Breast epithelium (tissue), 4 donors: ENCODE results near the gene ZFHX2. TPM values are rescaled to one million over a fixed set of nuclear protein-coding genes. Genes with fewer than 3 reads are reported as not detected.

ENCODE experiments used
- DNase-seq, 2 donors: peaks; one replicate each; pipeline ENCODE4 v3.0.0-alpha.2; 2019; ENCODE audit warnings: low spot score in 2 of 2
- H3K27ac ChIP-seq, 2 donors: fragments of 200-600 bp; sonication (generic) in 1 of 2; one replicate each; pipeline ENCODE4 v1.5.1; 2016 to 2019; ENCODE audit warnings: mild to moderate bottlenecking in 1 of 2
- H3K27me3 ChIP-seq, 2 donors: fragments of 200-600 bp; sonication (generic) in 1 of 2; one replicate each; pipeline versions ENCODE4 v1.5.1 to v1.6.0; 2017 to 2019; ENCODE audit warnings: control low read depth in 1 of 2, mild to moderate bottlenecking in 1 of 2
- H3K36me3 ChIP-seq: fragments of 200-600 bp; one replicate; pipeline ENCODE4 v1.5.1; 2019
- H3K4me1 ChIP-seq, 2 donors: fragments of 200-600 bp; sonication (generic); one replicate each; pipeline ENCODE4 v1.5.1; 2016 to 2019; ENCODE audit warnings: control low read depth in 1 of 2
- H3K4me3 ChIP-seq, 3 donors: fragments of 200-600 bp; sonication (generic); 1 replicate in 2 of 3; 2 replicates in 1 of 3; pipeline ENCODE4 v1.5.1; 2016 to 2019; ENCODE audit warnings: mild to moderate bottlenecking in 3 of 3, moderate library complexity in 2 of 3
- H3K9me3 ChIP-seq, 2 donors: fragments of 200-600 bp; sonication (generic) in 1 of 2; one replicate each; pipeline ENCODE4 v1.5.1; 2016 to 2019; ENCODE audit warnings: control low read depth in 1 of 2
- CTCF ChIP-seq, 3 donors: fragments of 450-650 bp; IDR thresholded peaks; one replicate each; pipeline ENCODE4 v1.5.1; 2016 to 2017; ENCODE audit warnings: antibody characterized with exemption in 3 of 3, mild to moderate bottlenecking in 3 of 3, moderate library complexity in 3 of 3
- POLR2A ChIP-seq: fragments of 450-650 bp; IDR thresholded peaks from one replicate; pipeline ENCODE4 v1.6.1; 2016; ENCODE audit warnings: antibody characterized with exemption, mild to moderate bottlenecking, moderate library complexity
- POLR2AphosphoS5 ChIP-seq, 3 donors: sonication (generic); formaldehyde crosslinking; IDR thresholded peaks; one replicate each; pipeline ENCODE4 v1.6.1; 2017; ENCODE audit warnings: antibody characterized with exemption in 3 of 3
- intact Hi-C: fragments of 100-400 bp; cut with DNase I; formaldehyde crosslinking; loops from one replicate; pipeline ENCODE4 v1.15.1; 2023; ENCODE audit warnings: low total_unique reads
- total RNA-seq, 3 donors: library from RNA; depleted of rRNA; stranded (reverse); fragments of >200 nt; gene quantifications; one replicate each; pipeline ENCODE4 v1.1.0, GENCODE V29; 2016

Gene ZFHX2
- total RNA-seq, 3 donors from 2014 or later, result 0.48 to 1.2 (median 0.66) TPM

- no peaks in the 10 kb centered on the region for H3K9me3 ChIP-seq
- intact Hi-C loops, result no loop called here
- TF ChIP-seq POLR2AphosphoS5 (IDR thresholded peaks at IDR 0.05) (no peak), CTCF (IDR thresholded peaks at IDR 0.05) (no peak), POLR2A (no peak)
Measured at GRCh38 chr14:23522643-23523198, 28.8 kb downstream of the ZFHX2 start.

GRCh38 chr14:23521785-23522640 lies 29.6 kb downstream of the ZFHX2 start:
- no peak overlapping the region for H3K4me3 ChIP-seq
- no peaks in the 10 kb centered on the region for H3K9me3 ChIP-seq
- no peaks in the 10 kb centered on the region for H3K36me3 ChIP-seq
- no peak for DNase-seq
- no peaks in the 10 kb centered on the region for H3K27me3 ChIP-seq
- no peaks in the 10 kb centered on the region for H3K4me1 ChIP-seq
- intact Hi-C loops, result no loop called here
- no peak overlapping the region for H3K27ac ChIP-seq
- TF ChIP-seq POLR2AphosphoS5 (IDR thresholded peaks at IDR 0.05) (no peak), CTCF (IDR thresholded peaks at IDR 0.05) (no peak), POLR2A (no peak)

More at GRCh38 chr14:23522643-23523198, 28.8 kb downstream of the ZFHX2 start:
- H3K4me1 ChIP-seq, result no peaks in the 10 kb centered on the region
- DNase-seq, result no peak
- H3K4me3 ChIP-seq, result no peak overlapping the region
- no peaks in the 10 kb centered on the region for H3K36me3 ChIP-seq
- no peak overlapping the region for H3K27ac ChIP-seq
- no peaks in the 10 kb centered on the region for H3K27me3 ChIP-seq

GRCh38 chr14:23520899-23521533 lies 30.5 kb downstream of the ZFHX2 start:
- Histone ChIP-seq H3K27ac (no peak overlapping the region), H3K36me3 (no peaks in the 10 kb centered on the region), H3K4me3 (no peak overlapping the region), H3K4me1 (no peaks in the 10 kb centered on the region), H3K9me3 (no peaks in the 10 kb centered on the region), H3K27me3 (no peaks in the 10 kb centered on the region)
- TF ChIP-seq POLR2A, result no peak
- TF ChIP-seq CTCF (IDR thresholded peaks at IDR 0.05), result no peak
- no peak for TF ChIP-seq POLR2AphosphoS5 (IDR thresholded peaks at IDR 0.05)
- no peak for DNase-seq
- intact Hi-C loops, result no loop called here

GRCh38 chr14:23518709-23519108 lies 32.9 kb downstream of the ZFHX2 start:
- Histone ChIP-seq H3K4me1 (no peaks in the 10 kb centered on the region), H3K27me3 (no peaks in the 10 kb centered on the region)
- TF ChIP-seq CTCF (IDR thresholded peaks at IDR 0.05), result no peak
- TF ChIP-seq POLR2A, result no peak
- no peak for TF ChIP-seq POLR2AphosphoS5 (IDR thresholded peaks at IDR 0.05)

More at GRCh38 chr14:23518709-23519108, 32.9 kb downstream of the ZFHX2 start:
- no peak overlapping the region for H3K27ac ChIP-seq
- H3K4me3 ChIP-seq, result no peak overlapping the region
- no peaks in the 10 kb centered on the region for H3K36me3 ChIP-seq
- no peaks in the 10 kb centered on the region for H3K9me3 ChIP-seq
- intact Hi-C loops, result no loop called here
- DNase-seq, result no peak
